Muscle layer of colon (tissue), 2 donors: ENCODE data around the gene KCNE5.
"Not testable (repeated sequence)": the region's sequence is repeated elsewhere in the genome, so short reads cannot be mapped to it uniquely, and the experiment has no call there.

Experiments used
- H3K27ac ChIP-seq: one replicate; pipeline ENCODE4 v1.7.0; 2013; ENCODE audit warnings: low read depth, mild to moderate bottlenecking, low read length, moderate library complexity
- H3K27me3 ChIP-seq, 2 donors: one replicate each; pipeline ENCODE4 v1.7.0; 2013; ENCODE audit warnings: low read length in 2 of 2, mild to moderate bottlenecking in 2 of 2; ENCODE audit not compliant: insufficient read depth in 2 of 2, control insufficient read depth in 1 of 2
- H3K36me3 ChIP-seq: one replicate; pipeline ENCODE4 v1.7.0; 2013; ENCODE audit warnings: mild to moderate bottlenecking, low read length; ENCODE audit not compliant: insufficient read depth
- H3K4me1 ChIP-seq: one replicate; pipeline ENCODE4 v1.7.0; 2013; ENCODE audit warnings: mild to moderate bottlenecking, low read length; ENCODE audit not compliant: insufficient read depth
- H3K4me3 ChIP-seq, 2 donors: one replicate each; pipeline ENCODE4 v1.7.0; 2013; ENCODE audit warnings: low read length in 2 of 2, low read depth in 1 of 2, mild to moderate bottlenecking in 1 of 2, moderate library complexity in 1 of 2
- H3K9ac ChIP-seq: one replicate; pipeline ENCODE4 v1.7.0; 2013; ENCODE audit warnings: low read length
- H3K9me3 ChIP-seq: one replicate; pipeline ENCODE4 v1.7.0; 2013; ENCODE audit warnings: mild to moderate bottlenecking, low read length
- donor health status: abdominal sarcoma.
- donor health status: Adenocarcinoma of cecum.

The KCNE5 gene

GRCh38 chrX:109624641-109625616, at the start of gene KCNE5:
Gene KCNE5, minus strand, starts transcription at chrX:109625172. Its CDS starts 152 bp downstream, at chrX:109625020.
- H3K27ac ChIP-seq, result no peak within 1 kb of the TSS
- H3K9ac ChIP-seq, result no peak within 1 kb of the TSS
- no peaks in the 10 kb centered on the region for H3K36me3 ChIP-seq
- H3K9me3 ChIP-seq, result no peaks in the 10 kb centered on the region
- H3K4me3 ChIP-seq, result no peak within 1 kb of the TSS
- peaks cover 0 to 18% of the 10 kb centered on the region in 2 donors for H3K27me3 ChIP-seq
- no peaks in the 10 kb centered on the region for H3K4me1 ChIP-seq

GRCh38 chrX:109672239-109672638, 47.3 kb upstream of the KCNE5 start:
- Histone ChIP-seq H3K27me3 (no peaks in the 10 kb centered on the region), H3K36me3 (no peaks in the 10 kb centered on the region), H3K4me3 (no peak overlapping the region), H3K9ac (no peak overlapping the region), H3K27ac (no peak overlapping the region), H3K9me3 (no peaks in the 10 kb centered on the region), H3K4me1 (no peaks in the 10 kb centered on the region)

GRCh38 chrX:109671170-109671569, 46.2 kb upstream of the KCNE5 start:
- H3K4me3 ChIP-seq, H3K9me3 ChIP-seq, H3K27ac ChIP-seq, H3K4me1 ChIP-seq, H3K9ac ChIP-seq, H3K36me3 ChIP-seq, H3K27me3 ChIP-seq: not testable (repeated sequence)

- no peaks in the 10 kb centered on the region for H3K36me3 ChIP-seq
- H3K9ac ChIP-seq, result no peak overlapping the region
- no peaks in the 10 kb centered on the region for H3K9me3 ChIP-seq
- no peak overlapping the region for H3K27ac ChIP-seq
- no peaks in the 10 kb centered on the region for H3K27me3 ChIP-seq
- no peaks in the 10 kb centered on the region for H3K4me1 ChIP-seq
- H3K4me3 ChIP-seq, result no peak overlapping the region
Measured at GRCh38 chrX:109667986-109668385, 43.0 kb upstream of the KCNE5 start.

- H3K9ac ChIP-seq, result no peak overlapping the region
- no peaks in the 10 kb centered on the region for H3K27me3 ChIP-seq
- no peak overlapping the region for H3K27ac ChIP-seq
- H3K4me1 ChIP-seq, result no peaks in the 10 kb centered on the region
- H3K36me3 ChIP-seq, result peaks cover 11% of the 10 kb centered on the region
- no peaks in the 10 kb centered on the region for H3K9me3 ChIP-seq
- no peak overlapping the region for H3K4me3 ChIP-seq
Measured at GRCh38 chrX:109660435-109661143, 35.6 kb upstream of the KCNE5 start.

- Histone ChIP-seq H3K36me3 (peaks cover 11% of the 10 kb centered on the region), H3K27me3 (no peaks in the 10 kb centered on the region), H3K9me3 (no peaks in the 10 kb centered on the region), H3K4me3 (no peak overlapping the region), H3K9ac (no peak overlapping the region), H3K4me1 (no peaks in the 10 kb centered on the region), H3K27ac (no peak overlapping the region)
Measured at GRCh38 chrX:109658391-109658790, 33.4 kb upstream of the KCNE5 start.

- H3K4me1 ChIP-seq, H3K9me3 ChIP-seq, H3K27me3 ChIP-seq, H3K9ac ChIP-seq, H3K27ac ChIP-seq, H3K4me3 ChIP-seq: not testable (repeated sequence)
- H3K36me3 ChIP-seq, result peaks cover 11% of the 10 kb centered on the region
Measured at GRCh38 chrX:109657364-109657763, 32.4 kb upstream of the KCNE5 start.

- H3K9ac ChIP-seq, result no peak overlapping the region
- no peaks in the 10 kb centered on the region for H3K27me3 ChIP-seq
- no peak overlapping the region for H3K27ac ChIP-seq
- no peaks in the 10 kb centered on the region for H3K4me1 ChIP-seq
- no peaks in the 10 kb centered on the region for H3K9me3 ChIP-seq
- no peak overlapping the region for H3K4me3 ChIP-seq
- H3K36me3 ChIP-seq, result peaks cover 7% of the 10 kb centered on the region
Measured at GRCh38 chrX:109656774-109657173, 31.8 kb upstream of the KCNE5 start.

GRCh38 chrX:109655502-109656201, 30.7 kb upstream of the KCNE5 start:
- peaks cover 7% of the 10 kb centered on the region for H3K36me3 ChIP-seq
- no peak overlapping the region for H3K27ac ChIP-seq
- H3K4me1 ChIP-seq, result no peaks in the 10 kb centered on the region
- H3K9ac ChIP-seq, result no peak overlapping the region
- no peaks in the 10 kb centered on the region for H3K9me3 ChIP-seq
- no peaks in the 10 kb centered on the region for H3K27me3 ChIP-seq
- no peak overlapping the region for H3K4me3 ChIP-seq

- Histone ChIP-seq H3K27me3 (no peaks in the 10 kb centered on the region), H3K27ac (no peak overlapping the region), H3K9me3 (no peaks in the 10 kb centered on the region), H3K9ac (no peak overlapping the region), H3K4me3 (no peak overlapping the region), H3K4me1 (no peaks in the 10 kb centered on the region), H3K36me3 (peaks cover 7% of the 10 kb centered on the region)
Measured at GRCh38 chrX:109654516-109655109, 29.6 kb upstream of the KCNE5 start.

GRCh38 chrX:109644671-109645070, 19.7 kb upstream of the KCNE5 start:
- not testable (repeated sequence) for H3K27ac ChIP-seq, H3K4me1 ChIP-seq, H3K4me3 ChIP-seq, H3K27me3 ChIP-seq, H3K36me3 ChIP-seq, H3K9me3 ChIP-seq, H3K9ac ChIP-seq
